ENCODE measurements around the gene CPLX4. TPM values are rescaled to one million over a fixed set of nuclear protein-coding genes. Genes with fewer than 3 reads are reported as not detected.
"Not testable (repeated sequence)": the region's sequence is repeated elsewhere in the genome, so short reads cannot be mapped to it uniquely, and the experiment has no call there.

CPLX4 gene
- total RNA-seq, 4 donors from 2014 or later = not detected

DNA sequence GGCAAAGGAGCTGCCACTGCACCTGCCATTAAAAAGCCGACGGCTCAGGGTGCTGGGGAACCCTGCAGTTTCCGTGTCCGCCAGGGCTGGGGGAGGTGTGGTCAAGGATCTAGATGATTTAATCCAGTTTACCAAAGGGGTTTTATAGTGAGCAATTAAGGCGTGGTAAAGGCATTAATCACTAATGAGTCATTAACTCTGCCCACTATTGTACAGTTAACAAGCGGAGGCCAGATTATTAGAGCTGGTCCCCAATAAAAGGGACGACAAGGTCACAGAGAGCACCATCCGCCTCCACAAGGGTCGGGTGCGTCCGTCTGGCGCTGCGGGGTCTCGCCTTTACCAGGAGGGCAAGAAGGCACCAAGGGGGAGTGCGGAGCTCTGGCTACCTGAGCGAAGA is 54.8 kb downstream of the CPLX4 start:
- no peaks in the 10 kb centered on the region for H3K36me3 ChIP-seq
- H3K4me3 ChIP-seq = no peak overlapping the region
- H3K27ac ChIP-seq = no peak overlapping the region
- DNase-seq (ENCODE audit: low spot score in 2 of 2) = no peak
- H3K27me3 ChIP-seq = peaks cover 0 to 66% of the 10 kb centered on the region in 2 donors
- 5 to 6% methylated on average over 16 of the region's 16 CpGs for WGBS, 2 donors
- H3K9me3 ChIP-seq = peaks cover 0 to 7% (median 0%) of the 10 kb centered on the region in 4 donors
- H3K4me1 ChIP-seq = peaks cover 0 to 31% (median 2%) of the 10 kb centered on the region in 4 donors
- TF ChIP-seq EP300 (IDR thresholded peaks at IDR 0.05) = no peak
- no peak for TF ChIP-seq POLR2A (IDR thresholded peaks at IDR 0.05)
- TF ChIP-seq, protein P1, sequence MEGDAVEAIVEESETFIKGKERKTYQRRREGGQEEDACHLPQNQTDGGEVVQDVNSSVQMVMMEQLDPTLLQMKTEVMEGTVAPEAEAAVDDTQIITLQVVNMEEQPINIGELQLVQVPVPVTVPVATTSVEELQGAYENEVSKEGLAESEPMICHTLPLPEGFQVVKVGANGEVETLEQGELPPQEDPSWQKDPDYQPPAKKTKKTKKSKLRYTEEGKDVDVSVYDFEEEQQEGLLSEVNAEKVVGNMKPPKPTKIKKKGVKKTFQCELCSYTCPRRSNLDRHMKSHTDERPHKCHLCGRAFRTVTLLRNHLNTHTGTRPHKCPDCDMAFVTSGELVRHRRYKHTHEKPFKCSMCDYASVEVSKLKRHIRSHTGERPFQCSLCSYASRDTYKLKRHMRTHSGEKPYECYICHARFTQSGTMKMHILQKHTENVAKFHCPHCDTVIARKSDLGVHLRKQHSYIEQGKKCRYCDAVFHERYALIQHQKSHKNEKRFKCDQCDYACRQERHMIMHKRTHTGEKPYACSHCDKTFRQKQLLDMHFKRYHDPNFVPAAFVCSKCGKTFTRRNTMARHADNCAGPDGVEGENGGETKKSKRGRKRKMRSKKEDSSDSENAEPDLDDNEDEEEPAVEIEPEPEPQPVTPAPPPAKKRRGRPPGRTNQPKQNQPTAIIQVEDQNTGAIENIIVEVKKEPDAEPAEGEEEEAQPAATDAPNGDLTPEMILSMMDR (IDR thresholded peaks at IDR 0.05) = no peak

DNA sequence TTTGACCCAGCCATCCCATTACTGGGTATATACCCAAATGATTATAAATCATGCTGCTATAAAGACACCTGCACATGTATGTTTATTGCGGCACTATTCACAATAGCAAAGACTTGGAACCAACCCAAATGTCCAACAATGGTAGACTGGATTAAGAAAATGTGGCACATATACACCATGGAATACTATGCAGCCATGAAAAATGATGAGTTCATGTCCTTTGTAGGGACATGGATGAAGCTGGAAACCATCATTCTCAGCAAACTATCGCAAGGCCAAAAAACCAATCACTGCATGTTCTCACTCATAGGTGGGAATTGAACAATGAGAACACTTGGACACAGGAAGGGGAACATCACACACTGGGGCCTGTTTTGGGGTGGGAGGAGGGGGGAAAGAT is 56.2 kb downstream of the CPLX4 start:
- not testable (repeated sequence) for H3K27ac ChIP-seq; H3K4me3 ChIP-seq; DNase-seq (ENCODE audit: low spot score in 2 of 2); H3K36me3 ChIP-seq
- 87 to 95% methylated on average over 2 of the region's 2 CpGs for WGBS, 2 donors
- Histone ChIP-seq H3K27me3 (peaks cover 0 to 52% of the 10 kb centered on the region in 2 donors), H3K4me1 (peaks cover 0 to 17% (median 0%) of the 10 kb centered on the region in 4 donors), H3K9me3 (peaks cover 0 to 10% (median 0%) of the 10 kb centered on the region in 4 donors)

DNA sequence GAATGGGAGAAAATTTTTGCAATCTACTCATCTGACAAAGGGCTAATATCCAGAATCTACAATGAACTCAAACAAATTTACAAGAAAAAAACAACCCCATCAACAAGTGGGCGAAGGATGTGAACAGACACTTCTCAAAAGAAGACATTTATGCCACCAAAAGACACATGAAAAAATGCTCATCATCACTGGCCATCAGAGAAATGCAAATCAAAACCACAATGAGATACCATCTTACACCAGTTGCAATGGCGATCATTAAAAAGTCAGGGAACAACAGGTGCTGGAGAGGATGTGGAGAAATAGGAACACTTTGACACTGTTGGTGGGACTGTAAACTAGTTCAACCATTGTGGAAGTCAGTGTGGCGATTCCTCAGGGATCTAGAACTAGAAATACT is 56.6 kb downstream of the CPLX4 start:
- H3K4me3 ChIP-seq; H3K36me3 ChIP-seq; DNase-seq (ENCODE audit: low spot score in 2 of 2); H3K27ac ChIP-seq: not testable (repeated sequence)
- 87% methylated on average over 3 of the region's 3 CpGs for WGBS, 2 donors
- H3K4me1 ChIP-seq = peaks cover 0 to 13% (median 0%) of the 10 kb centered on the region in 4 donors
- peaks cover 0 to 52% of the 10 kb centered on the region in 2 donors for H3K27me3 ChIP-seq
- H3K9me3 ChIP-seq = peaks cover 0 to 14% (median 0%) of the 10 kb centered on the region in 4 donors

DNA sequence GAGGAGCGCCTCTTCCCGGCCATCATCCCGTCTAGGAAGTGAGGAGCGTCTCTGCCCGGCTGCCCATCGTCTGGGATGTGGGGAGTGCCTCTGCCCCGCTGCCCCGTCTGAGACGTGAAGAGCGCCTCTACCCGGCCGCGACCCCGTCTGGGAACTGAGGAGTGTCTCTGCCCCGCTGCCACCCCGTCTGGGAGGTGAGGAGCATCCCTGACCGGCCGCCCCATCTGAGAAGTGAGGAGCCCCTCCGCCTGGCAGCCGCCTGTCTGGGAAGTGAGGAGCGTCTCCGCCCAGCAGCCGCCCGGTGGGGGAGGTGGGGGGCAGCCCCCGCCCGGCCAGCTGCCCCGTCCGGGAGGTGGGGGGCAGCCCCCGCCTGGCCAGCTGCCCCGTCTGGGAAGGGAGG is 63.0 kb downstream of the CPLX4 start:
- not testable (repeated sequence) for H3K27ac ChIP-seq; DNase-seq (ENCODE audit: low spot score in 2 of 2); H3K4me3 ChIP-seq; H3K36me3 ChIP-seq; H3K27me3 ChIP-seq; H3K4me1 ChIP-seq
- peaks cover 0 to 14% (median 0%) of the 10 kb centered on the region in 4 donors for H3K9me3 ChIP-seq
- WGBS, 2 donors = 85 to 92% methylated on average over 2 to 23 of the region's 30 CpGs

DNA sequence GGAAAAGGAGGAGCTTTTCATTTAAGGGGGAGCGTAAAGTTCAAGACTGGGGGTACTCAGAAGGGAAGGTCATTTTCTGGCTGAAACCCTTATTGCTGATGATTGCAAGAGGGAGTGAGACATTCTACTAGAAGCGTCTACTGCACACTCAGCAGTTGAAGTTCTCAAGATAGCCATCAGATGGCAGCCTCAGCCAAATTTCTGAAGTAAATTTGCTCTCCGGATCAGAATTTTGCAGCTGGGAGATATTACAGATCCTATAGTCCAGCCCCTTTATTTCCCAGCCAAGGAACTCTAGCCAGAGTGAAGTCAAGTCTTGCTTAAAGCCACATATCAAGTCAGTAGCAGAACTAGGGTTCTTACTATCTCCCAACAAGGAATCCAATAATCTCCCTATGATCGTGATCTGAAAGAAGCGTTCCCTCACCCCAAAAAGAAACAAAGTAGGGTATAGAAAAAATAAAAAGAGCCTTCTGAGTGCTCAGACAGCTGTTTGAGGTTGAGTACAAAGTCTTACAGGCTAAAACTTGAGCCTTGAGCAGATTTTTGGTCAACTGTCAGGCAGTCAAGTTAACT is 69.2 kb downstream of the CPLX4 start:
- H3K9me3 ChIP-seq = no peaks in the 10 kb centered on the region
- TF ChIP-seq EP300 (IDR thresholded peaks at IDR 0.05) (no peak), POLR2A (IDR thresholded peaks at IDR 0.05) (no peak)
- TF ChIP-seq, protein P1 (IDR thresholded peaks at IDR 0.05) = peak; percentile 49 to 70 (median 55)
- no peaks in the 10 kb centered on the region for H3K36me3 ChIP-seq
- no peaks in the 10 kb centered on the region for H3K4me1 ChIP-seq
- H3K27me3 ChIP-seq = peaks cover 0 to 8% of the 10 kb centered on the region in 2 donors
- H3K4me3 ChIP-seq = no peak overlapping the region
- no peak overlapping the region for H3K27ac ChIP-seq
- DNase-seq (ENCODE audit: low spot score in 2 of 2) = peak in 1 of 2 donors; percentile 41
- WGBS, 2 donors = 16 to 26% methylated on average over 5 of the region's 5 CpGs

DNA sequence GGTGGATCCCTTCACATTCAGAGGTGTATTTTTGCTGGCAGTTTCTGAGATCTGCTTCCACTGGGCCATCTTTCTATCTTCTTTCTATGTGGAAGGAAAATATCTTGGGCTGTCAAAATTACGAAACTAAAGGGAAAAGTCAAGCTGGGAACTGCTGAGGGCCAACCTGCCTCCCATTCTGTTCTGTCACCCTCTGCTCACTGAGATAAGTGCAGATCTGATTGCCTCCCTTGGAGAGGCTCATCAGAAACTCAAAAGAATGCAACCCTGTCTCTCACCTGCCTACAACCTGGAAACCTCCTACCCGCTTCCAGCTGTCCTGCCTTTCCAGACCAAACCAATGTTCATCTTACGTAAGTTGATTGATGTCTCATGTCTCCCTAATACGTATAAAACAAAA is 71.7 kb downstream of the CPLX4 start:
- no peak for DNase-seq (ENCODE audit: low spot score in 2 of 2)
- H3K27me3 ChIP-seq = peaks cover 0 to 8% of the 10 kb centered on the region in 2 donors
- no peaks in the 10 kb centered on the region for H3K4me1 ChIP-seq
- no peak overlapping the region for H3K4me3 ChIP-seq
- no peaks in the 10 kb centered on the region for H3K36me3 ChIP-seq
- H3K9me3 ChIP-seq = no peaks in the 10 kb centered on the region
- no peak overlapping the region for H3K27ac ChIP-seq
- TF ChIP-seq EP300 (IDR thresholded peaks at IDR 0.05) = no peak
- TF ChIP-seq POLR2A (IDR thresholded peaks at IDR 0.05) = no peak
- TF ChIP-seq, protein P1 (IDR thresholded peaks at IDR 0.05) = no peak
- 62 to 69% methylated on average over 4 of the region's 4 CpGs for WGBS, 2 donors

Other genes with a start within 250 kb of the CPLX4 start
- gene SEC11C, start 178.8 kb downstream of the CPLX4 start, total RNA-seq = 10 to 100 TPM; 12.2 to 36.7 (median 30.2) TPM
- not detected for gene GRP, start 98.5 kb downstream of the CPLX4 start, total RNA-seq
- not detected for gene RAX, start 45.2 kb downstream of the CPLX4 start, total RNA-seq
- gene LMAN1, start 40.6 kb upstream of the CPLX4 start, total RNA-seq = 10 to 100 TPM; 61.5 to 83.7 (median 69.8) TPM

Data from tibial nerve (tissue), 4 donors.